Epithelial cell of prostate (primary cell): ENCODE data around the gene TMEM131L.
"Not testable (repeated sequence)": the region's sequence is repeated elsewhere in the genome, so short reads cannot be mapped to it uniquely, and the experiment has no call there.

Experiments
- DNase-seq: peaks from one replicate; pipeline ENCODE4 v3.0.0-alpha.2; 2011; ENCODE audit warnings: low read depth, low spot score
- H3K27ac ChIP-seq: fragments of 450-650 bp; 2 replicates; pipeline ENCODE4 v1.5.1; 2017; ENCODE audit warnings: mild to moderate bottlenecking

TMEM131L gene

GRCh38 chr4:153535772-153536513 lies 69.8 kb downstream of the TMEM131L start:
- H3K27ac ChIP-seq, result no peak overlapping the region
- no peak for DNase-seq

- no peak overlapping the region for H3K27ac ChIP-seq
- DNase-seq, result no peak
Measured at GRCh38 chr4:153537493-153537960, 71.4 kb downstream of the TMEM131L start.

GRCh38 chr4:153538487-153539357 lies 72.6 kb downstream of the TMEM131L start:
- DNase-seq, result no peak
- H3K27ac ChIP-seq, result no peak overlapping the region

- no peak for DNase-seq
- H3K27ac ChIP-seq, result no peak overlapping the region
Measured at GRCh38 chr4:153539422-153539821, 73.3 kb downstream of the TMEM131L start.

GRCh38 chr4:153541456-153542096 lies 75.4 kb downstream of the TMEM131L start:
- peak; percentile 26 for DNase-seq
- H3K27ac ChIP-seq, result no peak overlapping the region

GRCh38 chr4:153542131-153542530 lies 76.0 kb downstream of the TMEM131L start:
- DNase-seq, result no peak
- H3K27ac ChIP-seq, result no peak overlapping the region

- no peak for DNase-seq
- H3K27ac ChIP-seq, result no peak overlapping the region
Measured at GRCh38 chr4:153542834-153543233, 76.7 kb downstream of the TMEM131L start.

GRCh38 chr4:153543351-153543750 lies 77.2 kb downstream of the TMEM131L start:
- no peak for DNase-seq

GRCh38 chr4:153545822-153546221 lies 79.7 kb downstream of the TMEM131L start:
- H3K27ac ChIP-seq, result no peak overlapping the region
- DNase-seq, result no peak

More at GRCh38 chr4:153543351-153543750, 77.2 kb downstream of the TMEM131L start:
- H3K27ac ChIP-seq, result no peak overlapping the region

- no peak for DNase-seq
- H3K27ac ChIP-seq, result no peak overlapping the region
Measured at GRCh38 chr4:153546280-153546679, 80.1 kb downstream of the TMEM131L start.

GRCh38 chr4:153547520-153547919 lies 81.4 kb downstream of the TMEM131L start:
- DNase-seq, result no peak
- H3K27ac ChIP-seq, result no peak overlapping the region

GRCh38 chr4:153548907-153549306 lies 82.7 kb downstream of the TMEM131L start:
- H3K27ac ChIP-seq, DNase-seq: not testable (repeated sequence)

GRCh38 chr4:153549405-153549804 lies 83.2 kb downstream of the TMEM131L start:
- DNase-seq, result no peak
- H3K27ac ChIP-seq, result no peak overlapping the region

GRCh38 chr4:153553155-153553818 lies 87.1 kb downstream of the TMEM131L start:
- no peak for DNase-seq
- no peak overlapping the region for H3K27ac ChIP-seq

GRCh38 chr4:153553819-153554170 lies 87.6 kb downstream of the TMEM131L start:
- no peak overlapping the region for H3K27ac ChIP-seq
- no peak for DNase-seq

GRCh38 chr4:153555730-153556434 lies 89.7 kb downstream of the TMEM131L start:
- DNase-seq, result no peak
- H3K27ac ChIP-seq, result no peak overlapping the region

GRCh38 chr4:153556435-153556815 lies 90.3 kb downstream of the TMEM131L start:
- H3K27ac ChIP-seq, result no peak overlapping the region

GRCh38 chr4:153560908-153561307 lies 94.7 kb downstream of the TMEM131L start:
- no peak for DNase-seq

More at GRCh38 chr4:153556435-153556815, 90.3 kb downstream of the TMEM131L start:
- DNase-seq, result no peak

GRCh38 chr4:153564630-153565525 lies 98.7 kb downstream of the TMEM131L start:
- no peak for DNase-seq
- no peak overlapping the region for H3K27ac ChIP-seq

More at GRCh38 chr4:153560908-153561307, 94.7 kb downstream of the TMEM131L start:
- no peak overlapping the region for H3K27ac ChIP-seq
